ENCODE results near the gene TAMM41.

GRCh38 chr3:11757929-11758328, 88.8 kb downstream of the TAMM41 start:
- TF ChIP-seq CTCF (IDR thresholded peaks at IDR 0.05) (no peak), POLR2A (IDR thresholded peaks at IDR 0.05) (no peak)

Measured in breast epithelium (tissue), 3 donors.